ENCODE data around the gene ATP2A2.
"Not testable (repeated sequence)": the region's sequence is repeated elsewhere in the genome, so short reads cannot be mapped to it uniquely, and the experiment has no call there.

The ATP2A2 gene

DNA sequence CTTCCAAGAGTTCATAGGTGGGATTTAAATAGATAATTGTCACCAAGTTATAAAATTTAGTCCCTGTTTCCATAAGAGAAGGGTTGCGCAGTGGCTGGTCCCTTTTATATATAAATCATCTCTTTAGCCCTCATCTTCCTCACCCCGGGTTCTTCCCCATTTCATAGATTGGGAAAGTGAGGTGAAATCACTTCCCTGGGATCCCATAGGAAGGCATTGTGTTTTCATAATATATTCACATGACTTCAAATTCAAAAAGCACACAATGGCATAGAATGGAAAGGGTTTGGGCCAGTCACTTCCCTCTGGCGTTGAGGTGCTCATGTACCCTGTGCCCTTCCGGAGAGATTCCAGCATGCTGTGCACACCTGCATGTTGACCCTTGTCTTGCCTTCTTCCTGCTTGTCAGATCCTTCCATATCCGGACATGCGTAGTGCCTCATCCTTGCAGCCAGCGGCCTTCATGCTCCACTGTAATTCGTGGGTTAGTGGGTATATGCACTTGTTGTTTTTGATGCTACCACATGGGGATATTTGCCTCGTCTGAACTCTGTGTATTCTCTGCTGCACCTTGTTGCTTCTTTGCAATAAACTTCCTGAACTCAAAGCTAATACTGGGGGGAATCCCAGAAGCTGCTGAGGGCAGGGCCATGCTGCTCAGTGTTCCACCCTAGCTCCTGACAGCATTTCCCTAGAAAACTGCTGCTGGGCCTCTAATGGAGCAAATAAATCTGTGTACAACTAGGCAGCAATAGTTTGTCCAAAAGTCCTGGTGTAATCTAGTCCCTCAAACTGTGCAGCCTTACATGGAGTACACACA is 62.9 kb downstream of the ATP2A2 start:
- DNase-seq: no peak

DNA sequence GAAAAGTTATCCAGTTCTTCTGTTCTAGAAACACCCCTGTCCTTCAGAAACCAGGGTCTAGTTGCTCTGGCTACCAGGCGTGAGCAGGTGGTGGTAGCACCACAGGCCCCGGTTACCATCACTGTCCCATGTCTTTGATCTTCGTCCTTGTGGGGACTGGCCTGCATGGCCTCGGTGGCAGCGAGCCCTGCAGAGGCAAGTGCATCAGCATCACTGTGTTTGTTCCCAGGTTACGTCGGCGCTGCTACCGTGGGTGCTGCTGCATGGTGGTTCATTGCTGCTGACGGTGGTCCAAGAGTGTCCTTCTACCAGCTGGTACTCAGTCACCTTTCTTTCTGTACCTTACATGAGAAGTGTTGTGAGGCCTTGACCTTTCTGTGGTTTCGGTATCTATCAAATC is 63.6 kb downstream of the ATP2A2 start:
- no peak for DNase-seq

DNA sequence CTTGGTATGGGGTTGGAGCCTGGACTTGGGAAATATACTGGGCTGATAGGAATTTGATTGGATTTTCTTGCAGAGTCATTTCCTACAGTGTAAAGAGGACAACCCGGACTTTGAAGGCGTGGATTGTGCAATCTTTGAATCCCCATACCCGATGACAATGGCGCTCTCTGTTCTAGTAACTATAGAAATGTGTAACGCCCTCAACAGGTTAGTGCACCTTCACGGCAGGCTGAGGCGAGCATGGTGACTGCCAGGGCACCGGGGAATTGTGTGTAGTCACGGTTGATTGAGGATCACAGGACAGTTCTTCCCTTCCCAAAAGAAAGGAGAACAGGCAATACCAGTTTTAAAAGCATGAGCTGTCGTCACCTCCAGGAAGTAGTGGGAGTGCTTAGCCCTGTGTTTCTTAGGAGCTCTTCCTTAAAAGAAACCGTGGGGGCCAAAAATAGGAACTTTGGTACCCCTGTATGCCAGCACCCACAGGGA is 64.2 kb downstream of the ATP2A2 start:
- DNase-seq: no peak

DNA sequence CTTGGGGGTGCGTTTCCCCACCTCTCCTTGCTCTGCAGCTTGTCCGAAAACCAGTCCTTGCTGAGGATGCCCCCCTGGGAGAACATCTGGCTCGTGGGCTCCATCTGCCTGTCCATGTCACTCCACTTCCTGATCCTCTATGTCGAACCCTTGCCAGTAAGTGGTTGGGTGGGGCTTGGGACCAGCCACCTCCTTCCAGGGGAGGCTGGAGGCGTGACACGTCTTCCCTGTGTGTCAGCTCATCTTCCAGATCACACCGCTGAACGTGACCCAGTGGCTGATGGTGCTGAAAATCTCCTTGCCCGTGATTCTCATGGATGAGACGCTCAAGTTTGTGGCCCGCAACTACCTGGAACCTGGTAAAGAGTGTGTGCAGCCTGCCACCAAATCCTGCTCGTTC is 64.9 kb downstream of the ATP2A2 start:
- no peak for DNase-seq

DNA sequence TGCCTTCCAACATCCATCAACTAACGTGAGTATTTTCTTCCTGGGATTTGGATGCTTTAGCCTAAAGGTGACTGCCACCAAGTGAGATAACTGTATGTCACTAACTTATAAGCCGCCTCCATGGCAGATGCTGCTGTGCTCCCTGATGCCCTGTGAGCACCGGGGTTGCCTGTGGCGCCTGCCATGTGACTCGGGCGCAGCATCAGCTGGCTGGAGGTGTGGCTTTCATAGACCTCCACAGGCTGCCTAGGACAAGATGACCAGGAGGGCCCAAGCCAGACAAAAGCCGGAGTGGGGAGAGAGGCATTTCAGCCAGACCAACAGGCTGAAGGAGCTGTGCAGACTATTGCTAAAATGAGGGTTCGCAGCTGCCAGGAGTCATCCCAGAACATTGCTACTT is 66.7 kb downstream of the ATP2A2 start:
- DNase-seq: no peak

DNA sequence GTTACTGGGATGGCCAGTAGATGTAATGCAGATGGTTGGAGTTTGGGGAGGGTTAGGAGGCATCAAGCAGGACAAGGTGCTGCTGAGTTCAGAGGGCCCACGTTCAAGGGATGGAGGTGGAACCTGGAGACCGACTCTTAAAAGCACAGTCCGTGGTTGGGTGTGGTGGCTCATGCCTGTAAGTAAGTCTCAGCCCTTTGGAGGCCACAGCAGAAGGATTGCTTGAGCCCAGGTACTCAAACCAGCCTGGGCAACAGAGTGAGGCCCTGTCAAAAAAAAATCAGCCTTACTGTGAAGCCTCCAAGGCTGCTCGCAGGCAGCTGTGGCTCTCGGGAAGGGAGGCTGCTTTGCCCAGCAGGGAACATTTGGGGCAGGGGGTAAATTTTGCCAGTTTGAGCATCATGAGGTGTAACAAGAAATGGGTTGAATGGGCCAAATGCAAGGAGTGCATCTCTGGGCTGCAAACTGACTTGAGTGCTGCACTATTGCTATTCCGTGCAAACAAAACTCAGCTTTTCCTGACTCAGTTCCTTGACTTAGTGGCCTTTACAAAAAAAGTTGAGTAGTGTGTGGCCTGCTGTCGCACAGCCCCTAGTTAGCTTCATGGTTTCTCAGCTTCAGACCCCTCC is 67.5 kb downstream of the ATP2A2 start:
- no peak for DNase-seq

DNA sequence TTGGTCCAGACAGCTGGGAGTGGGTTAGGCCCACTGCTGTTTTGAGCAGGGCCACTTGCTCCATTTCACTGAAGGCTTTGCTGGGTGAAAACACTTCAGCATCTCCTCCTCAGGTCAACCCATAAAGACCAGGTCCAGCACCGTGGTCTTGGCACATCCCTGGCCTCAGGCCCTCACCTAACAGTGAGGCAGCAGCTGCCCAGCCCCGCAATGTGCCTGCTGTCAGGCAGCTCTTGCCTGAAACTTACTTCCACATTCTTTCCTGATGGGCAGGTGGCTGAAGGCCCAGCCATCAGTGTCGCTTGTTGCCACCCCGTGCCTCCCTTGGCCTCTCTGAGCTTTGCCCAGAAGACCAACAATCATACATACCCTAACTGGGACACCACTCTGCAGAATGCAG is 68.0 kb downstream of the ATP2A2 start:
- no peak for DNase-seq

DNA sequence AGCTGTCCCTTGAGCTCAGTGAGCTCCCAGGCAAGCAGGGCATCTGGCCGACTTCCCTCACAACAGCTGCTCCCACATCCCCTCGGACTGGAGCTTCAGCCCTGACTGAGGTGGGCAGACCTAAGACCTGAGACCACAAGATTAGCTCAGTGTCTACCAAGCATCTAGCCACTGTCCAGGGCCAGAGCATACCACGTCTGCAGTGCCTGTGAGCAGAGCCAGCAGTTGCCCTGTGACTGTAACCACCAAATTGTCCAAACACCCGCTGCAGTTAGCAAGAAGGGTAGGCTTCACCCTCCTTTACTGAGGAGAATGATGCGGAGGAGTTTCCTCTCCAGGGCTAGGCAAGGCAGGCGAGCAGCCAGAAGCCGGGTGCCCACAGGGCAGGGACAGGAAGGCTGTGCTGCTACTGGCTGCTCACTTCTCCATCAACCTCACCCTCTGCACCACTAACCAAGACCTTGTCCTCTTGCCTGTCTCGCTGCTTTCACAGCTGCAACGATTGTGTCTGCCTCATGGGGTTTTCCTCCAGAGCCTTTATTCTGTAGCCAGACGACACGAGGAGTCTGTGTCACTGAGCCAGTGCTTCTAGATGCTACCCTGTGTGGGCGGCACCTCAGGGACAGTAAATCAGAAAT is 68.6 kb downstream of the ATP2A2 start:
- peak; percentile 41 for DNase-seq

DNA sequence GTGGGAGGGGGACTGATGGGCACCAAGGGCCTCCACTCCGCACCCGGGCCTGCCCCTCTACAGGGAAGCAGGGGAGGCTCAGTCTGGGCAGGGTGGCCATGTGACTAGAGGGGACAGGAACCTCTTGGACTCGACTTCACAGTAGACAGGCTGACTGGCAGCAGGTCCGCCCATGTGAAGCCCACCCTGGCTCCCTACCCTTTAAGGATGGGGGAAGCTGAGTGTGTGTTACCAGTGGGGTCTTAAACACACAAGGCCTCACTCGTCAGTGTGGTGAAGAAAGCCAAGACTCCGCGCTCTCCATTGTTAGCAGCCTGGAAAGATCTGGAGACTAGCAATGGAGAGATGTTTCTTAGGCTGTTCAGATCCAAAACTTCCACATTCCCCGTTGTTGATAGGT is 70.1 kb downstream of the ATP2A2 start:
- DNase-seq: no peak

DNA sequence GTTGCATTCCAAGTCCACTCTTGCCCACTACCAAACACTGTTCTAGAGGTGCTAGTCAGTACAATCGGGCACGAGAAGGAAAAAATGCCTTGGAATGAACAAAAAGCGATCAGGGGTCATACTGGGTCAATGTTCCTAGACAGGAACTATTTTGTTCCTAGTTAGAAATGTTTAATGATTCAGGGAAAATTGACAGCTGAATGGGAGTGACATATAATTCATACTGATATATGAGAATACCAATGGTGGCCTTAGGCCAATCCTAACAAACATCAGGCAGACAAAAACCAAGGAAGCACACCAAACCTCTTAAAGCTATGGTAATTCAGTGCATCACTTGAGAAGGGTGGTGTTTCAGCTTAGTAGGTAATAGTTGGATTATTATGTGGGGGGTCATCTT is 71.4 kb downstream of the ATP2A2 start:
- no peak for DNase-seq

DNA sequence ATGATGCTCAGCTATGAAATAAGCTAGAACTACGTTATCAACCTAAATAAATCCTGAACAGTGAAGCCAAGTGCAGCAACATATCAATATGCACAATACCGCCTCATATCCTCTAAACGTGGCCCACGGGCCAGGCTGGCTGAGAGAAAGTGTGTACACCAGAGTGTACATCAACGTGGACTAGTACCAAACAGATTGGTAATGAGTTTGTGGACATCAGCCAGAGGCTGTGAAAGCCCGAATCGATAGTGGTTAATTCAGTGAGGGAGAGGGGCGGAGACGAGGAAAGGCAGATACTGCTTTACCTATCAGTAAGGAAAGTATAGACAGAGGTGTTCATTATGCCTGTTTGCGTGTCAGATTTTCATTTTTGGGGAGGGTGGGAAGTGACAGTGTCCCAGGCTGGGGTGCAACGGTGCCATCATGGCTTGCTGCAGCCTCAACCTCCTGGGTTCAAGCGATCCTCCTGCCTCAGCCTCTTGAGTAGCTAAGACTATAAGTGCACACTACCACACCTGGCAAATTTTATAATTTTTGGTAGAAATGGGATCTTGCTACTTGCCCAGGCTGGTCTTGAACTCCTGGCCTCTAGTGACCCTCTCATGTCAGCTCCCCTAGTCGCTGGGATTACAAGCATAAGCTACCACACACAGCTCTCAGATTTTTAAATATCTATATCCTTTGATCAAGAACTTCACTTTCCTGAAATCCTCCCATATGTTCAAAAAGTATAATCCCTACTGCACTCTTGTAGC is 72.3 kb downstream of the ATP2A2 start:
- no peak for DNase-seq

DNA sequence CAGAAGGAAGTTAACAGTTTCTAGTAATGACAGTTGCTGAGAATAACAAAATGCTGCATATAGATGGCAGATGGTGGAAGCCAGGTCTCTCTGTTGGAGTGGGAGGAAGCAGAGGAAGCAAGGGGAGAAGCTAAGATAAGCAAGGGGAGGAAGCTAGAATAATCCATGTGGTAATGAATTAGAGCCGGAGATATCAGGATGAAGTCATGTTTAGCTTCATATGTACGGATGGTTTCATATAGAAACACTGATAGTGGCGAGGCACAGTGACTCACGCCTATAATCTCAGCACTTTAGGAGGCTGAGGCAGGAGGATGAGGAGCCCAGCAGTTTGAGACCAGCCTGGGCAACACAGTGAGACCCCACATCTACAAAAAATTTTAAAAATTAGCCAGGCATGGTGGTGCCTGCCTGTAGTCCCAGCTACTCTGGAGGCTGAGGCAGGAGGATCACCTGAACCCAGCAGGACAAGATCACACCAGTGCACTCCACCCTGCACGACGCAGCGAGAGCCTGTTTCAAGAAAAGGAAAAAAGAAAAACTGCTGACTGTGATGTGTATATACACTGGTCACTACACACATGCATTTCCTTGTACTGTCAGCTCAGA is 73.2 kb downstream of the ATP2A2 start:
- no peak for DNase-seq

DNA sequence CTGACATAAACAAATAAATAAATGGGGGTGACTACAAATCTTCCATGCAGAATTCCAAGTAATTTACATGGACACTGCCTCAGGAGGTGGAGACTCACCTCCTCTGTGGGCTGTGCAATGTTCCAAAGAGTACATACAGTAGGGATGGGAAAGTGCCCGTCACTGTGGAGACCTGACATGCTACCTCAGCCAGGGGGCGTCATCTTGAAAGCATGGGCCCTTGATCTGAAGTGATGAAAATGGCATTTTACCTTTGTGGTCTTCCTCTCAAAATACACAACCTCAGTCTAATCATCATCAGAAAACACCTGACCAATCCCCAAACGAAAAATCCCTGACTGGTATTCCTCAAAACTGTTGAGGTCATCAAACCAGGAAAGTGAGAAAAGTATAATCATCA is 74.0 kb downstream of the ATP2A2 start:
- DNase-seq: peak; percentile 38

DNA sequence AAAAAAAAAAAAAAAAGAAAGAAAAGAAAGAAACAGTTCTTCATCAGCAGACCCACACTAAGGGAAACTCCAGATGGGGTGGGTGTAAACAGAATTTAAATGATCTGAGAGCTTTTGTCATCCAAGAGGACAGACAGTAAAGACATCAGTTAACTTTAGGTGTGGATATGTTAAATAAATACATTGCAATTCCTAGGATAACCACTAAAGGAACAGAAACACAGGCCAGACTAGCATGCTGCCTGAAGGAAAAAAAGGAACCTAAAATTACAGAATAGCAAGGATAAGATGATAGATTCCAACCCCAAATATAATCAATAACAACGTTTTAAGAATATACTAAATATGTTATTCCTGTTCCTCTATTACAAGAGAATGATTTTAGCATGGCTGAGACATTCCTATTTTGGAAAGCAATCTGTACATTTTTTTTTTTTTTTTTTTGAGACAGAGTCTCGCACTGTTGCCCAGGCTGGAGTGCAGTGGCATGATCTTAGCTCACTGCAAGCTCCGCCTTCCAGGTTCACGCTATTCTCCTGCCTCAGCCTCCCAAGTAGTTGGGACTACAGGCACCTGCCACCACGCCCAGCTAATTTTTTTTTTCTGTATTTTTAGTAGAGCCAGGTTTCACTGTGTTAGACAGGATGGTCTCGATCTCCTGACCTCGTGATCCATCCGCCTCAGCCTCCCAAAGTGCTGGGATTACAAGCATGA is 77.5 kb downstream of the ATP2A2 start:
- DNase-seq: not testable (repeated sequence)

DNA sequence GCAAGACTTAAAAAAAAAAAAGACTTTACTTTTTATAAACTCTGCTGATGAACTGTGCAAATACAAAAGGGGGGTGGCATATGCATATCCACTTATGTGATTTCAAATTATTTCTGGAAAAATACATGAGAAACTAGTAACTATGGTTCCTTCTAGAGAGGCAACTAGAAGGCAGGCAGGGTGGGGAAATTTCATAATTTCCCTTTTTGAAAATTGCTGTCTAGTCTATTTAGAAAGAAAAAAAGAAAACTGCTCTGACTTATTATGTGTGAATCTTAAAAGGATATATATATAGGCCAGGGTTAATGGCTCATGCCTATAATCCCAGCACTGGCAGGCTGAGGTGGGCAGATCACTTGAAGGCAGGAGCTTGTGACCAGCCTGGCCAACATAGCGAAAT is 80.2 kb downstream of the ATP2A2 start:
- DNase-seq: no peak

DNA sequence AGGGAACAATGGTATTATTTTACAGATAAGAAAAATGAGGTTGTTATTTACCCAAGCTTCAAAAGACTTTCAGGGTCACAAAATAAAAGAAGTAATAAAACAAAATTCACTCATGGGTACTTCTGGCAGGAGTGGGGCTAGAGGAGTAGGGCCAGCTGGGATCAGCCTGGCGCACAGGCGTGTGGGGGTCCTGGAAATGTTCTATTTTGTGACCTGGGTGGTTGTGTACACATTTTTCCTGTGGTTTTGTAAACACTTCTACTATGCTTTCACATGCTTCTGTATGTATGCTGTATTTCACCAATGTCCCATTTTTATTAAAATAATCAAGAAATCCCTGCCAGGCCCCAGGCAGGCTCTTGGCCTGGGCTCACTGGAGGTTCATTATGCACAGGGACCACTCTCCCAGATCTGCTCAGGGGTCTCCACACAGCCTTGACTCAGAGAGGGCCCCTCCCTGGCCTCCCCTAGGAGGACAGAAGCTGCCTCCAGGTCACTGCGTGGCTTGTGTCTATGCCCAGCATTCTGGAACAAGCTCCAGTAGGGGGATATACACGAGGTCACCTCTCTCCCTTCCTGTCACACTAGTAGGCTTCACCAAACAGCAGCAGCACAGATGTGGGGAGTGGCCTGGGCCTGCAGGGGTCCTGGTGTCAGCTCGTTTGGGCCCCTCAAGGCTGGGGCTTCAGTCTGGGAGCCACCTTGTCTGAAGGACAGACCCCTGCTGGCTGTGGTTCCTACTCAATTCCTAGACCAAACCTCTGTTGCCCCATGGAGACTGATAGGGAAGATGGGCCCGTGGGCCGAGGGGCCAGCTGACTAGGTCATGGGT is 84.7 kb downstream of the ATP2A2 start:
- DNase-seq: no peak

DNA sequence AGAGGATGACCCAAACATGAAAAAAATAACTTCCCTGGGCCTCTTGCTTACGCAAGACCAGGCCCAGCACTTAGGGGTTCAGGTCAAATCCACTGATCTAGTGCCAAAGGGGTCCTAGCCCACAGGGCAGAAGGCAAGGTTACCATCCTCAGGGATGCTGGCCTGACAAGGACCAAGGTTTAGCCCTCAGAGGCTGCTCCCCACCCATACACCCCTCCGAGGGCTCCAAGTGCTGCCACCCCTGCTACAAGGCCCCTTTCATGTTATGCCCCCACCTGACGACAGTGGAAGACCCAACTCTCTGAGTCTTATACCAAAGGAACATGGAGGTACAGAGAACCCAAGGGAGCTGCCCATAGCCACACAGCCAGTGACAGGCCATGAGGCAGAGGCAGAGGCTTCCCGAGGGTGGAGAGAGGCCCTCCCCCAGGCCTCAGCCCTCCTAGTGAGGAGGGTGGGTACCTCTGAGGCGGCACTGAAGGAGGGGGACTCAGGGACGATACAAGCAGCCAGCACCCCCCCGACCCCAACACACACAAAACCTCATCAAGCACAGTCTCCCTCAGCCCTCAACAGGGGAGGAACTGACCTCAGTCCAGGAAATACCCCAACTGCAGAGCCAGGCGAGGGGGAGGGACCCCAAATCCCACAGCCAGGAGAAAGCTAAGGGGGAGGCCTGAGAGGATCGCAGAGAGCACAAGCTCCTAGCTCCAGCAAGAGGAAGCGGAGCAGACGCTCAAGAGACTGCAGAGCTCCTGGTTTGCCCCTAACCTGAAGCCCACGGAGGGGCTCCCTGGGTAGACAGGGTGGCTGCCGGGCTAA is 85.5 kb downstream of the ATP2A2 start:
- DNase-seq: no peak

DNA sequence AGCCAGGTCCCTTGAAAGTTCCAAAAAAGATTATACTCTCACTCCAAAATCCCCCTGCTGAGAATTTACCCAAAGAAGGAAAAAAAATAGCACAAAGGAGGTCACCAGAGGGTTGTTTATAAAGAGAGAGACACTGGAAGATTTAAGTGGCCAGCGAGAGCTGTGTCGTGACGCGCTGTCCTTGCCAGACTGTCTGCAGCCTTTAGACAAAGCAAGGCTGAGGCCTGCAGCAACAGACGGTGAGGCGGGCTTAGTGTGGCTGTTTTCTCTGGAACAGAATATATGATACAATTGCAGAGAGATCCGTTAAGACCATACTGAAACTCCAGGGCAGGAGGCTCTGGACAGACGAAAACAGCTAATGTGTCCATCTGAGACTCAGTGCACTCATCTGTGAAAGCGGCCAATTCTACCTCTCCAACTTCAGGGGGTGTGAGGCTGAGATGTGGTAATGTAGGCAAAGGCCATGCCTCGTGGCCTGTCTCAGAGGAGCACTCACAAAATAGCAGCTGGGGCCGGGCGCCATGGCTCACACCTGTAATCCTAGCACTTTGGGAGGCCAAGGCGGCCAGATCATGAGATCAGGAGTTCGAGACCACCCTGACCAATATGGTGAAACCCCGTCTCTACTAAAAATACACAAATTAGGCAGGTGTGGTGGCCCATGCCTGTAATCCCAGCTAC is 86.3 kb downstream of the ATP2A2 start:
- no peak for DNase-seq

DNA sequence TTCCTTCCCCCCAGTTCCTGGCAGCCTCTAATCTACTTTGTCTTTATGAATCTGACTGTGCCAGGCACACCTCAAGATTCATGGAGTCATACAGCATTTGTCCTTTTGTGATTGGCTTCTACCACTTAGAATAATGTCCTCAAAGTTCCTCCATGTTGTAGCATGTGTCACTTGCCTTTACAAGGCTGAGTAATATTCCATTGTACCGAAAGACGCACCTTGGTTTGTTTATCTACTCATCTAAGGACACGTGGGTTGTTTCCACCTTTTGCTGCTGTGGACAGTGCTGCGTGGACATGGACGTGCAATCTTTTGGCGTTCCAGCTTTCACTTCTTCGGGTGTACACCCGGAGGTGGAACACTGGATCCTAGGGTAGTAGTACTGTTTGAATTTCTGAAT is 88.9 kb downstream of the ATP2A2 start:
- no peak for DNase-seq

Data from CD4-positive, alpha-beta T cell treated with Interleukin-6 for 4 hours (primary cell).